GM12878 (cell line): ENCODE results near the gene PSMD13.

Experiments
- ATF7 ChIP-seq: fragments of 450-650 bp; IDR thresholded peaks from 2 replicates; pipeline ENCODE4 v1.6.1; 2016; ENCODE audit warnings: low read depth, mild to moderate bottlenecking
- CBX5 ChIP-seq: sonication (generic); IDR thresholded peaks from 2 replicates; pipeline ENCODE4 v1.6.1; 2016; ENCODE audit warnings: low read depth, moderate library complexity, mild to moderate bottlenecking, inconsistent platforms
- ETV6 ChIP-seq, 2 experiments: fragments of 450-650 bp in 1 of 2; IDR thresholded peaks in 1 of 2; conservative IDR thresholded peaks in 1 of 2; 2 replicates each; pipeline ENCODE4 v1.6.1; 2014; ENCODE audit warnings: antibody characterized with exemption in 1 of 2, borderline replicate concordance in 1 of 2, low read depth in 1 of 2, mild to moderate bottlenecking in 1 of 2, moderate library complexity in 1 of 2
- KDM1A ChIP-seq: fragments of 200-600 bp; sonication (generic); IDR thresholded peaks from 2 replicates; pipeline ENCODE4 v1.6.1; 2016; ENCODE audit warnings: borderline replicate concordance
- POLR2AphosphoS5 ChIP-seq: IDR thresholded peaks from 2 replicates; pipeline ENCODE4 v1.6.1; 2011; ENCODE audit warnings: mild to moderate bottlenecking, low read length, inconsistent platforms
- TF ChIP-seq, protein P1 (sequence below): IDR thresholded peaks from 2 replicates; pipeline ENCODE4 v1.6.1; 2011; ENCODE audit warnings: low read depth, mild to moderate bottlenecking, low read length, moderate library complexity, borderline replicate concordance; ENCODE audit errors: extremely low read depth
- TF ChIP-seq, protein P2 (sequence below), 3 experiments: IDR thresholded peaks in 2 of 3; conservative IDR thresholded peaks in 1 of 3; 2 replicates each; pipeline ENCODE4 v1.5.1; 2011; ENCODE audit warnings: low read depth in 3 of 3, low read length in 3 of 3, mild to moderate bottlenecking in 3 of 3, control low read depth in 2 of 3, moderate library complexity in 2 of 3, inconsistent platforms in 1 of 3, mixed read lengths in 1 of 3; ENCODE audit not compliant: control insufficient read depth in 2 of 3, insufficient read depth in 1 of 3; ENCODE audit errors: extremely low read depth in 1 of 3

DNA sequence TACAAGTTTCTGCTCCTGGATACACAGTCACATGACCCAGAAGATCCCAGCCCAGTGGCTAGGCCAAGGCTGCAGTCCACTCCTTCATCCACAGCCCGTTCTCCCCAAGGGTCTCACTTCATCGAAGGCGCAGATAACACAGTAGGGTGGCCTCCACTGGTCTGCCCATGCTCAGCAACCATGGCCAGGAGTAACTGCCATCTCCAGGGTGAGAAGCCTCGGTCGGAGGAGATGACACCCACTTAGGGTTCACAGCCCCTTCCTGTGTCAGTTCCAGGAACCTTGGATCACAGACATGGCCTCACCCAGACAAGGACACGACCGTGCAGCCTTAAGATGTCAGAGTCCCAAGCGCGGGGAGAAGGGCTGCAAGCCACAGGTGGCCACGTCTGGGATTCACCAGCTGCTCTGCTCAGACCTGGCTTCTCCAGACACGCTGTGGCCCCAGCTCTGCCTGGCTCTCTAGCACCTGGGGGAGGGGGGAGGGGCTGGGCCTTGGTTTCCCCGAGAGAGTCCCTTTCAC is 32.1 kb upstream of the PSMD13 start:
- TF ChIP-seq ATF7 (no peak), KDM1A (no peak), CBX5 (no peak), ETV6 (conservative IDR thresholded peaks at IDR 0.05 in 1 of 2, IDR thresholded peaks at IDR 0.05 in 1 of 2; ENCODE audit: borderline replicate concordance in 1 of 2, low read depth in 1 of 2) (no peak), POLR2AphosphoS5 (no peak)
- TF ChIP-seq, protein P1, sequence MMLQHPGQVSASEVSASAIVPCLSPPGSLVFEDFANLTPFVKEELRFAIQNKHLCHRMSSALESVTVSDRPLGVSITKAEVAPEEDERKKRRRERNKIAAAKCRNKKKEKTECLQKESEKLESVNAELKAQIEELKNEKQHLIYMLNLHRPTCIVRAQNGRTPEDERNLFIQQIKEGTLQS, result no peak
- TF ChIP-seq, protein P2, sequence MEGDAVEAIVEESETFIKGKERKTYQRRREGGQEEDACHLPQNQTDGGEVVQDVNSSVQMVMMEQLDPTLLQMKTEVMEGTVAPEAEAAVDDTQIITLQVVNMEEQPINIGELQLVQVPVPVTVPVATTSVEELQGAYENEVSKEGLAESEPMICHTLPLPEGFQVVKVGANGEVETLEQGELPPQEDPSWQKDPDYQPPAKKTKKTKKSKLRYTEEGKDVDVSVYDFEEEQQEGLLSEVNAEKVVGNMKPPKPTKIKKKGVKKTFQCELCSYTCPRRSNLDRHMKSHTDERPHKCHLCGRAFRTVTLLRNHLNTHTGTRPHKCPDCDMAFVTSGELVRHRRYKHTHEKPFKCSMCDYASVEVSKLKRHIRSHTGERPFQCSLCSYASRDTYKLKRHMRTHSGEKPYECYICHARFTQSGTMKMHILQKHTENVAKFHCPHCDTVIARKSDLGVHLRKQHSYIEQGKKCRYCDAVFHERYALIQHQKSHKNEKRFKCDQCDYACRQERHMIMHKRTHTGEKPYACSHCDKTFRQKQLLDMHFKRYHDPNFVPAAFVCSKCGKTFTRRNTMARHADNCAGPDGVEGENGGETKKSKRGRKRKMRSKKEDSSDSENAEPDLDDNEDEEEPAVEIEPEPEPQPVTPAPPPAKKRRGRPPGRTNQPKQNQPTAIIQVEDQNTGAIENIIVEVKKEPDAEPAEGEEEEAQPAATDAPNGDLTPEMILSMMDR (IDR thresholded peaks at IDR 0.05 in 2 of 3, conservative IDR thresholded peaks at IDR 0.05 in 1 of 3; ENCODE audit: control insufficient read depth in 2 of 3, extremely low read depth in 1 of 3, insufficient read depth in 1 of 3, low read depth in 3 of 3, low read length in 3 of 3), result no peak
